ENCODE data around the gene JUNB. TPM values are rescaled to one million over a fixed set of nuclear protein-coding genes. Genes with fewer than 3 reads are reported as not detected.

JUNB gene
- total RNA-seq, 4 donors from 2014 or later = 852 to 2,498 (median 1,079) TPM

- no peak for DNase-seq (ENCODE audit: low spot score)
- ATAC-seq (ENCODE audit: low FRiP score) = no peak
- TF ChIP-seq, protein P1, sequence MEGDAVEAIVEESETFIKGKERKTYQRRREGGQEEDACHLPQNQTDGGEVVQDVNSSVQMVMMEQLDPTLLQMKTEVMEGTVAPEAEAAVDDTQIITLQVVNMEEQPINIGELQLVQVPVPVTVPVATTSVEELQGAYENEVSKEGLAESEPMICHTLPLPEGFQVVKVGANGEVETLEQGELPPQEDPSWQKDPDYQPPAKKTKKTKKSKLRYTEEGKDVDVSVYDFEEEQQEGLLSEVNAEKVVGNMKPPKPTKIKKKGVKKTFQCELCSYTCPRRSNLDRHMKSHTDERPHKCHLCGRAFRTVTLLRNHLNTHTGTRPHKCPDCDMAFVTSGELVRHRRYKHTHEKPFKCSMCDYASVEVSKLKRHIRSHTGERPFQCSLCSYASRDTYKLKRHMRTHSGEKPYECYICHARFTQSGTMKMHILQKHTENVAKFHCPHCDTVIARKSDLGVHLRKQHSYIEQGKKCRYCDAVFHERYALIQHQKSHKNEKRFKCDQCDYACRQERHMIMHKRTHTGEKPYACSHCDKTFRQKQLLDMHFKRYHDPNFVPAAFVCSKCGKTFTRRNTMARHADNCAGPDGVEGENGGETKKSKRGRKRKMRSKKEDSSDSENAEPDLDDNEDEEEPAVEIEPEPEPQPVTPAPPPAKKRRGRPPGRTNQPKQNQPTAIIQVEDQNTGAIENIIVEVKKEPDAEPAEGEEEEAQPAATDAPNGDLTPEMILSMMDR (IDR thresholded peaks at IDR 0.05) = no peak
Measured at GRCh38 chr19:12785431-12786031, 5.8 kb upstream of the JUNB start.

- ATAC-seq (ENCODE audit: low FRiP score) = no peak
- TF ChIP-seq, protein P1 (IDR thresholded peaks at IDR 0.05) = no peak
- DNase-seq (ENCODE audit: low spot score) = no peak
Measured at GRCh38 chr19:12786141-12786870, 5.0 kb upstream of the JUNB start.

GRCh38 chr19:12786952-12787351 is 4.3 kb upstream of the JUNB start:
- DNase-seq (ENCODE audit: low spot score) = no peak
- no peak for ATAC-seq (ENCODE audit: low FRiP score)
- TF ChIP-seq, protein P1 (IDR thresholded peaks at IDR 0.05) = no peak

DNA sequence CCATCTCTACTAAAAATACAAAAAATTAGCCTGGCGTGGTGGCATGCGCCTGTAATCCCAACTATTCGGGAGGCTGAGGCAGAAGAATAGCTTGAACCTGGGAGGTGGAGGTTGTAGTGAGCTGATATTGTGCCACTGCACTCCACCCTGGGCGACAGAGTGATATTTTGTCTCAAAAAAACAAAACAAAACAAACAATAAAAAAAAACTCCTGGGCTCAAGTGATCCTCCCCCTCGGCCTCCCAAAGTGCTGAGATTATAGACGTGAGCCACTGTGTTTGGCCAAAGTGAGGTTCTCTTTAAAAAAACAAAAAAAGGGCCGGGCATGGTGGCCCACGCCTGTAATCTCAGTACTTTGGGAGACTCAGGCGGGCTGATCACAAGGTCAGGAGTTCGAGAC is 3.8 kb upstream of the JUNB start:
- DNase-seq (ENCODE audit: low spot score) (no peak), ATAC-seq (ENCODE audit: low FRiP score) (no peak)
- TF ChIP-seq, protein P1 (IDR thresholded peaks at IDR 0.05) = no peak

DNA sequence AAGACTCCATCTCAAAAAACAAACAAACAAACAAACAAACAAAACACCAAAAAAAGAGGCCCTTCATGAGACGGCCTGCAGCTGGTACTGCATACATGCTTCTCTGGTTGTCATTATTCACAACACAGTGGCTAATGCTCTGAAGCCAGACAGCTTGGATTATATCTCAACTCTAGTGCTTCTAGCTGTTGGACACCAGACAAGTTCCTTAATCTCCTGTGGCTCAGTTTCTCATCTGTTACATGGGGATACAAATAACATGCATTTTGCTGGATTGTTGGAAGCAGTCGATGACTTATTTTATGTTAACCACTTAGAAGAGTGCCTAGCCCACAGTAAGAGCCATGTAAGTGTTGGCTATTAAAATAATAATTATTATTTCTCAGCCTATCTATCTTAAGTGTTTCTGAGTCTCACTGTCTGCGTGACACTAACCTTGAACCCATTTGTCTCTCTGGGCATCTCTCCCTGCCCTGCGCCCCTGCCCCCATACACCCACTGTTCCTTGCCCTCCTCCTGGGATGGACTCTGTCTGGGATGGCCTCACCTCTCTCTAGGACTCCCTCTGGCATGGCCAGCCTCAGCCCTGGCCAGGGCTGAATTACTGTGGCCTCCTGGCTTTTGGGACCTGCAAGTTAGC is 3.1 kb upstream of the JUNB start:
- ATAC-seq (ENCODE audit: low FRiP score) = no peak
- TF ChIP-seq, protein P1 (IDR thresholded peaks at IDR 0.05) = no peak

GRCh38 chr19:12788682-12789097 is 2.6 kb upstream of the JUNB start:
- TF ChIP-seq, protein P1 (IDR thresholded peaks at IDR 0.05) = no peak
- DNase-seq (ENCODE audit: low spot score) (no peak), ATAC-seq (ENCODE audit: low FRiP score) (no peak)

More for the DNA sequence above, 3.1 kb upstream of the JUNB start:
- DNase-seq (ENCODE audit: low spot score) = no peak

Data from omental fat pad (tissue), 4 donors.